Fibroblast of villous mesenchyme (primary cell): ENCODE results near the gene HNRNPUL1. TPM values are rescaled to one million over a fixed set of nuclear protein-coding genes. Genes with fewer than 3 reads are reported as not detected.
"Not testable (repeated sequence)": the region's sequence is repeated elsewhere in the genome, so short reads cannot be mapped to it uniquely, and the experiment has no call there.

ENCODE experiments used
- DNase-seq: peaks from one replicate; pipeline ENCODE4 v3.0.0-alpha.2; 2010; ENCODE audit warnings: low read depth
- H3K4me3 ChIP-seq: 2 replicates; pipeline ENCODE4 v1.5.1; 2011; ENCODE audit warnings: low read depth, mild to moderate bottlenecking, low read length
- total RNA-seq: library from RNA; depleted of rRNA; stranded (reverse); fragments of >200 nt; gene quantifications from 2 replicates; pipeline ENCODE4 v1.2.3, GENCODE V29; 2012
- TF ChIP-seq, protein P1 (sequence below): IDR thresholded peaks from 2 replicates; pipeline ENCODE4 v1.5.1; 2012; ENCODE audit warnings: low read depth, mild to moderate bottlenecking, low read length; ENCODE audit not compliant: insufficient read depth

HNRNPUL1 gene
- total RNA-seq, 1 donor, result 123 TPM

DNA sequence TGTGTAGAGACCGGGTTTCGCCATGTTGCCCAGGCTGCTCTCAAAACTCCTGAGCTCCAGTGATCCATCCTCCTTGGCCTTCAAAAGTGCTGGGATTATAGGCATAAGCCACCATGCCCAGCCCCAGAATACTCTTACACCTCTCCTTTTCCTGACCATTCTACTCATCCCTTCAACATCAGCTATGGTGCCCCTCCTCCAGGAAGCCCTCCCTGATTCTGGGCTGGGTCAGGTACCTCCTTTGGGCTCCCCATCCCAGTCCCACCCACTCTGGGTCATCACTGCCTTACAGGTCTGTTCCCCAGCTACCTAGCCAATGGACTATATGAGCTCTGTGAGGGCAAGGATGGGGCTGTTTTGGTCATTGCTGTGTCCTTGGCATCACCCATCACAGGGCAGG, 80.0 kb downstream of the HNRNPUL1 start:
- H3K4me3 ChIP-seq, result no peak overlapping the region
- TF ChIP-seq, protein P1, sequence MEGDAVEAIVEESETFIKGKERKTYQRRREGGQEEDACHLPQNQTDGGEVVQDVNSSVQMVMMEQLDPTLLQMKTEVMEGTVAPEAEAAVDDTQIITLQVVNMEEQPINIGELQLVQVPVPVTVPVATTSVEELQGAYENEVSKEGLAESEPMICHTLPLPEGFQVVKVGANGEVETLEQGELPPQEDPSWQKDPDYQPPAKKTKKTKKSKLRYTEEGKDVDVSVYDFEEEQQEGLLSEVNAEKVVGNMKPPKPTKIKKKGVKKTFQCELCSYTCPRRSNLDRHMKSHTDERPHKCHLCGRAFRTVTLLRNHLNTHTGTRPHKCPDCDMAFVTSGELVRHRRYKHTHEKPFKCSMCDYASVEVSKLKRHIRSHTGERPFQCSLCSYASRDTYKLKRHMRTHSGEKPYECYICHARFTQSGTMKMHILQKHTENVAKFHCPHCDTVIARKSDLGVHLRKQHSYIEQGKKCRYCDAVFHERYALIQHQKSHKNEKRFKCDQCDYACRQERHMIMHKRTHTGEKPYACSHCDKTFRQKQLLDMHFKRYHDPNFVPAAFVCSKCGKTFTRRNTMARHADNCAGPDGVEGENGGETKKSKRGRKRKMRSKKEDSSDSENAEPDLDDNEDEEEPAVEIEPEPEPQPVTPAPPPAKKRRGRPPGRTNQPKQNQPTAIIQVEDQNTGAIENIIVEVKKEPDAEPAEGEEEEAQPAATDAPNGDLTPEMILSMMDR, result no peak
- DNase-seq, result no peak

DNA sequence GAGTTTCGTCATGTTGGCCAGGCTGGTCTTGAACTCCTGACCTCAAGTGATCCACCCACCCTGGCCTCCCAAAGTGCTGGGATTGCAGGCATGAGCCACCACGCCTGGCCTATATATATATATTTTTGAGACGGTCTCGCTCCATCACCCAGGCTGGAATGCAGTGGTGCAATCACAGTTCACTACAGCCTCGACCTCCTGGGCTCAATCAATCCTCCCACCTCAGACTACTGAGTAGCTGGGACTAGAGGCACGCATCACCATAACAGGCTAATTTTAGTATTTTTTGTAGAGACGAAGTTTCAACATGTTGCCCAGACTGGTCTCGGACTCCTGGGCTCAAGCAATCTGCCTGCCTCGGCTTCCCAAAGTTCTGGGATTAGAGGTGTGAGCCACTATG, 82.7 kb downstream of the HNRNPUL1 start:
- not testable (repeated sequence) for DNase-seq, H3K4me3 ChIP-seq

DNA sequence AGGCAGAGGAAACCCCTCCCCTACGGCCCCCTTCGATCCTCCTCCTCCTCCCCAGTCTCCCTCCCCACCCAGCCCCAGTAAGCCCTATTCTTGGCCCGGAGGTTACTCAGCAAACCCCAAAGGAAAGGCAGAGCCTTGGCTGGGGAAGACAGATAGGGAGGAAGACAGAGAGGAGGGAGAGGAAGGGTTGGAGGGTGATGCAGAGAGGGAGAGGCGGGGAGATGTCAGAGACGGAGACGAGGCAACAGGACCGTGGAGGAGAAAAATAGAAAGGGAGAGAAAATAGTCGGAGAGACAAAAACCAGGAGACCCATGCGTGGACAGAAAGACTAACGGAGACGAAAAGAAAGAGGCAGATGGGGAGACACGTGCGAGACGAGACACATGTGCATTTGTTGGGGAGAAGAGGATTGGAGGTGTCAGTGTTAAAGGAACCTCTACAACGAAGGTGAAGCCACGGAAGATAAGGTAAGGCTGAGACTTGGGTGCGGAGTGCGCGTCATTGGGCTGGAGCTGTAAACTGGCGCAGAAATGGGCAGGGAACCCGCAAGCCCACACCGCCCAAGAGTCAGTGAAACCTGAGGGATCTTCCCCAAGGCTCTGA, 86.7 kb downstream of the HNRNPUL1 start:
- peak overlapping the region; percentile 98 for H3K4me3 ChIP-seq
- TF ChIP-seq, protein P1, result no peak
- no peak for DNase-seq

DNA sequence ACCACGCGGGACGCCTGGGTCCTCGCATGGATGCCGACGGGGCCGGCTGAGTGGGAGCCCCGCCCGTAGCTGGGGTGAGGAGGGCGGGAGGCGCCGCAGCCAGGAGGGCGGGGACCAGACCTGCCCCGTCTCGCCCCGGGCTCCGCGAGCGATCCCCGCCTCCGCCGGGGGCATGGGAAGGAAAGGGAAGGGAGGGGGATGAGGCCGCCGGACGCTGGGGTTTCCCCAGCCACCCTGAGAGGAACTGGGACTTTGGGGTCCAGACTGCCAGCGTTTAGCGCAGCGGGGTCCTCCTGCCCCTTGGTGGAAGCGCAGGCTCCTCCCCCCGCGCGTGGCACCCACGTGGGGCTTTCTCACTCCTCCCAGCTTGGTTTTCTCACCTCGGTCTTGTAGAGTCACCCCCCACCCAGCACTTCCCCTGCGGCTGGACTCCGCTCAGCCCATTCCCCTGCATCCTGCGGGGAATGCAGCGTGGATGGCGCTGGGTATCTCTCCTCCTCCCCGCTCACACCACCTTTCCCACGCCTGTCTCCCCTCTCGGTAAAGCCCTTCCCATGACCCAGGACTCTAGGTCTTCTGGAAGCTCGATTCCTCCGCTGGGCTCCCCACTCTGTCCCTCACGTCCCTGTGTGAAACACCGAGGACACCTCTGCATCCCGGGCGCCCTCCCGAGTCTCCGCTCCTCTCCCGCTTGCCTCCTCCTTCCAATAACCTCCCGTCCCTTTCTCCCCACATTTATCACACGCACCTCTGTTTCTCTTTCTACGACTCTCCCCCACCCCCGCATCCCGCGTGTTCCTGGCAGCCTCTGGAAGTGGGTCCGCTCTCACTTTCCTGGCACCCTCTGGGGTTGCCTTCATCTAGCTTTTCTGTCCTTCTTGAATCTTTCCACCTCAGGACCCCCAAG, 87.4 kb downstream of the HNRNPUL1 start:
- peak overlapping the region; percentile 98 for H3K4me3 ChIP-seq
- DNase-seq, result peak; percentile 71
- TF ChIP-seq, protein P1, result no peak

DNA sequence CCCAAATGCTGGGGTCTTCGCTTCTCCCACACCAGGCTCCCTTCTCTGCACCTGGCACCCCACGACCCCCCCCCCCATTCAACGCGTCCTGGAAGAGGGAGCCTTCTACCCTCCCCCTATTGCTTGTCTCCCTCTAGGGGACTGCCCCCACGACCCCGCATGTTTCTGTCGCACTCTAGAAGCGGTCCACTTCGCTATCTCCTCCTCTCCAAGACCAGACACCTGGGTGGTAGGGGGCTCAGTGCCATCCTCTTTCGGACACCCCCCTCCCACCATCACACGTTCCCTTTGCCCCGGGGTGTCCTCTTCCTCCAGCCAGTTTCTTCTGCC, 88.1 kb downstream of the HNRNPUL1 start:
- DNase-seq, result no peak
- peak overlapping the region; percentile 98 for H3K4me3 ChIP-seq

DNA sequence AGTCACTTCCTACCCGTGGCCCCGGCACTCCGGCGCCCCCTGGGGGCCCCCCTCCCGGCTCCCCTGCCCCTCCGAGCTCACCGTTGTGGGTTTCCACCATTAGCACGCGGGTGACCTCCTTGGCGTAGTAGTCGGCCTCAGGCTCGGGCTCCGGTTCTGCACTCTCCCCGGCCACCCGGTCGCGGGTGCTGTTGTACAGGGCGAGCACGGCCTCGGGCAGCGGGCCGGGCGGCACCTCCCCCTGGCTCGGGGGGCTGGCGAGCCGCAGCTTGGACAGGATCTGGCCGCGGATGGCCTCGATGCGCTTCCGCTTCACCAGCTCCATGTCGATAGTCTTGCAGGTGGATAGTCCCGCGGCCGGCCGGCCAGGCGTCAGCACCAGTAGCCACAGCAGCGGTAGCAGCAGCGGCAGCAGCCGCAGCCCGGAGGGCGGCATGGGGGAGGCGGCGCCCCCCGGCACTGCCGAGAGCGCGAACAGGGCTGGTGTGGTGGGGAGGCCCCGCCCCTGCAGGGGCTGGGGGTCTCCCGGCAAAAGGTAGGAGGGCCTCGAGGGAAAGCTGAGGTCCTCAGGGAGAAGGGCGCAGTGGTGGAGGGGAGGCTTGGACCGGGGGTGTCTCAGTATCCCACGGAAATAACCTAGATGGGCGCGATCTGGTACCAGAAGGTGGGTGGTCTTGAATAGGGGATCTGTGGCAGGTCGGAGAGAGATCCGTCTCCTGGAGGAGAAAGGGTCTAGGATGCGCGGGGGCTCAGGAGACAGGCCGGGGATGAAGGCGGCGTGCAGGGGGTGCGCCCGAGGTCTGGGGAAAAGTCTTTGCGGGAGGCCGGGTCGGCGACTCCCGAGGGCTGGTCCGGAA, 88.7 kb downstream of the HNRNPUL1 start:
- TF ChIP-seq, protein P1, result peak; percentile 57
- H3K4me3 ChIP-seq, result peak overlapping the region; percentile 98
- DNase-seq, result peak; percentile 72

More for the DNA sequence above, 88.1 kb downstream of the HNRNPUL1 start:
- TF ChIP-seq, protein P1, result no peak
